SU-DHL-6 (cell line): ENCODE measurements around the gene RABEP2.
"Not testable (repeated sequence)": the region's sequence is repeated elsewhere in the genome, so short reads cannot be mapped to it uniquely, and the experiment has no call there.

Experiments used
- H2AFZ ChIP-seq: fragments of 200-600 bp; sonication (generic); 2 replicates; pipeline ENCODE4 v1.6.1; 2014; ENCODE audit warnings: low read depth, mild to moderate bottlenecking, moderate library complexity, mixed read lengths, antibody characterized with exemption, low read length; ENCODE audit not compliant: severe bottlenecking
- H3F3A ChIP-seq: fragments of 200-600 bp; shearing (Covaris generic); 2 replicates; pipeline ENCODE4 v1.6.0; 2016; ENCODE audit warnings: antibody characterized with exemption, mild to moderate bottlenecking; ENCODE audit not compliant: insufficient read depth
- H3K27ac ChIP-seq: fragments of 200-600 bp; sonication (generic); 2 replicates; pipeline ENCODE4 v1.5.1; 2016; ENCODE audit warnings: low read depth, mild to moderate bottlenecking, low read length, moderate library complexity, mixed read lengths
- H3K27me3 ChIP-seq: fragments of 200-600 bp; sonication (generic), shearing (Covaris generic); 2 replicates; pipeline ENCODE4 v1.6.0; 2014; ENCODE audit warnings: mild to moderate bottlenecking, low read length
- H3K36me3 ChIP-seq: fragments of 200-600 bp; sonication (generic); 2 replicates; pipeline ENCODE4 v1.6.1; 2014; ENCODE audit warnings: mild to moderate bottlenecking, low read length, mixed read lengths
- H3K4me2 ChIP-seq: fragments of 300-600, 200-600 bp; shearing (Covaris generic), sonication (generic); 2 replicates; pipeline ENCODE4 v1.6.0; 2014; ENCODE audit warnings: low read length, low read depth, mild to moderate bottlenecking; ENCODE audit not compliant: poor library complexity, severe bottlenecking
- H3K4me3 ChIP-seq: fragments of 200-600 bp; sonication (generic); 2 replicates; pipeline ENCODE4 v1.5.1; 2014; ENCODE audit warnings: antibody characterized with exemption, low read length, mild to moderate bottlenecking, mixed read lengths; ENCODE audit not compliant: insufficient read depth, poor library complexity, severe bottlenecking
- H3K79me2 ChIP-seq: fragments of 200-600 bp; sonication (generic); 2 replicates; pipeline ENCODE4 v1.6.1; 2014; ENCODE audit warnings: mild to moderate bottlenecking, low read length, moderate library complexity; ENCODE audit not compliant: insufficient read depth
- H3K9ac ChIP-seq: fragments of 200-600 bp; sonication (generic); 2 replicates; pipeline ENCODE4 v1.7.0; 2014; ENCODE audit warnings: mild to moderate bottlenecking, low read length
- H3K9me2 ChIP-seq: fragments of 200-600 bp; sonication (generic); replicated peaks from 2 replicates; pipeline ENCODE4 v1.6.1; 2014; ENCODE audit warnings: low read length; ENCODE audit not compliant: insufficient read depth
- H3K9me3 ChIP-seq: fragments of 200-600 bp; sonication (generic); 2 replicates; pipeline ENCODE4 v1.6.1; 2014; ENCODE audit warnings: low read length, mixed read lengths; ENCODE audit not compliant: insufficient read depth
- H4K20me1 ChIP-seq: fragments of 200-600 bp; sonication (generic); 2 replicates; pipeline ENCODE4 v1.6.1; 2014; ENCODE audit warnings: low read depth, mild to moderate bottlenecking, antibody characterized with exemption, low read length, moderate library complexity, mixed read lengths
- EZH2phosphoT487 ChIP-seq: fragments of 200-600 bp; sonication (generic), shearing (Covaris generic); conservative IDR thresholded peaks from 2 replicates; pipeline ENCODE4 v1.6.1; 2018; ENCODE audit warnings: mild to moderate bottlenecking, antibody characterized with exemption, low read length, moderate library complexity, mixed read lengths
- TF ChIP-seq, protein P1 (sequence below): fragments of 200-600 bp; sonication (generic); IDR thresholded peaks from one replicate; pipeline ENCODE4 v1.5.1; 2017; ENCODE audit warnings: antibody characterized with exemption, mild to moderate bottlenecking, low read length, moderate library complexity; ENCODE audit not compliant: insufficient read depth, poor library complexity, severe bottlenecking

RABEP2 gene

DNA sequence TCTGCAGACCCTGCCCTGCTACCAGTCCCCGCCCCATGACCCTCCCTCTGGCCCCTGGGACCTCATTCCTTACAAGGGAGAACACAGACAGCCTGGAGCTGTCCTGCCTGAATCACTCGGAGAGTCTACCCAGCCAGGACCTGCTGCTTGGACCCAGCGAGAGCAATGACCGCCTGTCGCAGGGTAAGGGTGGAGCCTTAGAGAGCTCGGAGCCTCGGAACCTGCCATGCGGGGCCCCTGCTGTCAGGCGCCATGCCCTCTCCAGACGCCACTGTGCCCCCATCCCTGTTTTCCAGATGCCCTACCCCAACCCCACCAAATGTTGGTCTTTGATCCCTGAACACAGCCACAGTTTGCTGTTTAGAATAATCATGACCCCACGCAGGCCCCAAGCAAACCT lies 55.8 kb downstream of the RABEP2 start:
- no peaks in the 10 kb centered on the region for H4K20me1 ChIP-seq
- TF ChIP-seq, protein P1, sequence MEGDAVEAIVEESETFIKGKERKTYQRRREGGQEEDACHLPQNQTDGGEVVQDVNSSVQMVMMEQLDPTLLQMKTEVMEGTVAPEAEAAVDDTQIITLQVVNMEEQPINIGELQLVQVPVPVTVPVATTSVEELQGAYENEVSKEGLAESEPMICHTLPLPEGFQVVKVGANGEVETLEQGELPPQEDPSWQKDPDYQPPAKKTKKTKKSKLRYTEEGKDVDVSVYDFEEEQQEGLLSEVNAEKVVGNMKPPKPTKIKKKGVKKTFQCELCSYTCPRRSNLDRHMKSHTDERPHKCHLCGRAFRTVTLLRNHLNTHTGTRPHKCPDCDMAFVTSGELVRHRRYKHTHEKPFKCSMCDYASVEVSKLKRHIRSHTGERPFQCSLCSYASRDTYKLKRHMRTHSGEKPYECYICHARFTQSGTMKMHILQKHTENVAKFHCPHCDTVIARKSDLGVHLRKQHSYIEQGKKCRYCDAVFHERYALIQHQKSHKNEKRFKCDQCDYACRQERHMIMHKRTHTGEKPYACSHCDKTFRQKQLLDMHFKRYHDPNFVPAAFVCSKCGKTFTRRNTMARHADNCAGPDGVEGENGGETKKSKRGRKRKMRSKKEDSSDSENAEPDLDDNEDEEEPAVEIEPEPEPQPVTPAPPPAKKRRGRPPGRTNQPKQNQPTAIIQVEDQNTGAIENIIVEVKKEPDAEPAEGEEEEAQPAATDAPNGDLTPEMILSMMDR: no peak
- no peak for TF ChIP-seq EZH2phosphoT487
- no peaks in the 10 kb centered on the region for H3K27me3 ChIP-seq
- H3K4me3 ChIP-seq: no peak overlapping the region
- H3K9me2 ChIP-seq: no peaks in the 10 kb centered on the region
- no peak overlapping the region for H3K9ac ChIP-seq
- no peaks in the 10 kb centered on the region for H3K9me3 ChIP-seq
- no peak overlapping the region for H3K27ac ChIP-seq
- peaks cover 7% of the 10 kb centered on the region; the same call in 1 of the 2 replicates for H3F3A ChIP-seq
- H3K79me2 ChIP-seq: peaks cover 19% of the 10 kb centered on the region
- no peak overlapping the region for H2AFZ ChIP-seq
- no peak overlapping the region for H3K4me2 ChIP-seq
- no peaks in the 10 kb centered on the region for H3K36me3 ChIP-seq

DNA sequence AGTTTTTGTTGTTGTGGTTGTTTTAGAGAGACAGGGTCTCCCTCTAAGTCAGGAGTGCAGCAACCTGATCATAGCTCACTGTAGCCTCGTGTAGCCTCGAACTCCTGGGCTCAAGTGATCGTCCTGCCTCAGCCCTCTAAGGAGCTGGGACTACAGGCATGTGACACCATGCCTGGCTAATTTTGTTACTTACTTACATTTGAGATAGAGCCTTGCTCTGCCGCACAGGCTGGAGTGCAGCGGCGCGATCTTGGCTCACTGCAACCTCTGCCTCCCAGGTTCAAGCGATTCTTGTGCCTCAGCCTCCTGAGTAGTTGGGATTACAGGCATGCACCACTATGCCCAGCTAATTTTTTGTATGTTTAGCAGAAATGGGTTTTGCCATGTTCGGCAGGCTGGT lies 57.4 kb downstream of the RABEP2 start:
- not testable (repeated sequence) for H3K4me3 ChIP-seq, H3K27ac ChIP-seq, H3K9me3 ChIP-seq, H3K4me2 ChIP-seq, H4K20me1 ChIP-seq, H3K36me3 ChIP-seq, H3K9me2 ChIP-seq, H2AFZ ChIP-seq, H3K27me3 ChIP-seq, H3K9ac ChIP-seq
- Histone ChIP-seq H3K79me2 (peaks cover 29% of the 10 kb centered on the region), H3F3A (peaks cover 11% of the 10 kb centered on the region; the same call in 1 of the 2 replicates)

DNA sequence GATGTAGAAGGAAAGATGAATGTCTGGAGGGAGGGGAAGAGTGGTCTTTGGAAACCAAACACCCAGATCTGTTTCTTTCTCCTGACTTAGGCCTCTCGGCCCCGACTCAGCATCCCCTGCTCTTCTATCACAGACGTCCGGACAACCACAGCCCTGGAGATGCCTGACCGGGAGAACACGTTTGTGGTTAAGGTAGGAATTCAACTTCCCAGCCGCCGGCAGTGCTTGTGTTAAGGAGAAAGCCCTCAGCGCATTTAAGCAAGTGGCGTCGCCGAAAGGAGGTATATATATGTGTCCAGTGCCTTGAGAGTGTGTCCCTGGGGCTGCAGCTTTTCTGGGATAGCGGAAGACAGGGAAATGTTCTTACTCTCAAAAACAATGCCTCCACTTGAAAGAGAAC lies 57.8 kb downstream of the RABEP2 start:
- peaks cover 11% of the 10 kb centered on the region; the same call in 1 of the 2 replicates for H3F3A ChIP-seq
- no peaks in the 10 kb centered on the region for H3K9me2 ChIP-seq
- H3K4me3 ChIP-seq: no peak overlapping the region
- no peaks in the 10 kb centered on the region for H3K36me3 ChIP-seq
- H3K27me3 ChIP-seq: no peaks in the 10 kb centered on the region
- H3K9me3 ChIP-seq: no peaks in the 10 kb centered on the region
- TF ChIP-seq, protein P1: no peak
- TF ChIP-seq EZH2phosphoT487: no peak
- H3K79me2 ChIP-seq: peaks cover 33% of the 10 kb centered on the region
- H3K4me2 ChIP-seq: no peak overlapping the region
- no peak overlapping the region for H3K27ac ChIP-seq
- no peaks in the 10 kb centered on the region for H4K20me1 ChIP-seq
- no peak overlapping the region for H3K9ac ChIP-seq
- no peak overlapping the region for H2AFZ ChIP-seq

DNA sequence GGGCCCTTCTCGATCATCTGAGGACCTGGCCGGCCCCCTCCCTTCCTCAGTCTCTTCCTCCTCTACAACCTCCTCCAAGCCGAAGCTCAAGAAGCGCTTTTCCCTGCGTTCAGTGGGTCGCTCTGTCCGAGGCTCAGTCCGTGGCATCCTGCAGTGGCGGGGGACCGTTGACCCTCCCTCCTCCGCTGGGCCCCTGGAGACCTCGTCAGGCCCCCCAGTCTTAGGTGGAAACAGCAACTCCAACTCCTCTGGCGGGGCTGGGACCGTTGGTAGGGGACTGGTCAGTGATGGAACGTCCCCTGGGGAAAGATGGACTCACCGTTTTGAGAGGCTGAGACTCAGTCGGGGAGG lies 58.6 kb downstream of the RABEP2 start:
- Histone ChIP-seq H3K36me3 (no peaks in the 10 kb centered on the region), H3K27ac (no peak overlapping the region), H3K9me2 (no peaks in the 10 kb centered on the region), H3K4me2 (no peak overlapping the region), H3K4me3 (no peak overlapping the region), H4K20me1 (no peaks in the 10 kb centered on the region), H3F3A (peaks cover 16% of the 10 kb centered on the region), H3K9me3 (no peaks in the 10 kb centered on the region), H2AFZ (no peak overlapping the region), H3K79me2 (peaks cover 38% of the 10 kb centered on the region), H3K9ac (no peak overlapping the region), H3K27me3 (no peaks in the 10 kb centered on the region)
- TF ChIP-seq EZH2phosphoT487: no peak
- TF ChIP-seq, protein P1: no peak
